ENCODE results near the gene MGAT4A.

- TF ChIP-seq, protein P1, sequence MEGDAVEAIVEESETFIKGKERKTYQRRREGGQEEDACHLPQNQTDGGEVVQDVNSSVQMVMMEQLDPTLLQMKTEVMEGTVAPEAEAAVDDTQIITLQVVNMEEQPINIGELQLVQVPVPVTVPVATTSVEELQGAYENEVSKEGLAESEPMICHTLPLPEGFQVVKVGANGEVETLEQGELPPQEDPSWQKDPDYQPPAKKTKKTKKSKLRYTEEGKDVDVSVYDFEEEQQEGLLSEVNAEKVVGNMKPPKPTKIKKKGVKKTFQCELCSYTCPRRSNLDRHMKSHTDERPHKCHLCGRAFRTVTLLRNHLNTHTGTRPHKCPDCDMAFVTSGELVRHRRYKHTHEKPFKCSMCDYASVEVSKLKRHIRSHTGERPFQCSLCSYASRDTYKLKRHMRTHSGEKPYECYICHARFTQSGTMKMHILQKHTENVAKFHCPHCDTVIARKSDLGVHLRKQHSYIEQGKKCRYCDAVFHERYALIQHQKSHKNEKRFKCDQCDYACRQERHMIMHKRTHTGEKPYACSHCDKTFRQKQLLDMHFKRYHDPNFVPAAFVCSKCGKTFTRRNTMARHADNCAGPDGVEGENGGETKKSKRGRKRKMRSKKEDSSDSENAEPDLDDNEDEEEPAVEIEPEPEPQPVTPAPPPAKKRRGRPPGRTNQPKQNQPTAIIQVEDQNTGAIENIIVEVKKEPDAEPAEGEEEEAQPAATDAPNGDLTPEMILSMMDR (conservative IDR thresholded peaks at IDR 0.05) = no peak
- no peak for TF ChIP-seq ZFX (IDR thresholded peaks at IDR 0.05)
Measured at GRCh38 chr2:98778151-98778550, 47.2 kb upstream of the MGAT4A start.
